Embryonic facial prominence (tissue), 1 donor: ENCODE data around the gene ARHGAP28.
"Not testable (repeated sequence)": the region's sequence is repeated elsewhere in the genome, so short reads cannot be mapped to it uniquely, and the experiment has no call there.

Experiments
- DNase-seq: peaks from one replicate; pipeline ENCODE4 v3.0.0-alpha.2; 2016; ENCODE audit errors: extremely low spot score

ARHGAP28 gene

DNA sequence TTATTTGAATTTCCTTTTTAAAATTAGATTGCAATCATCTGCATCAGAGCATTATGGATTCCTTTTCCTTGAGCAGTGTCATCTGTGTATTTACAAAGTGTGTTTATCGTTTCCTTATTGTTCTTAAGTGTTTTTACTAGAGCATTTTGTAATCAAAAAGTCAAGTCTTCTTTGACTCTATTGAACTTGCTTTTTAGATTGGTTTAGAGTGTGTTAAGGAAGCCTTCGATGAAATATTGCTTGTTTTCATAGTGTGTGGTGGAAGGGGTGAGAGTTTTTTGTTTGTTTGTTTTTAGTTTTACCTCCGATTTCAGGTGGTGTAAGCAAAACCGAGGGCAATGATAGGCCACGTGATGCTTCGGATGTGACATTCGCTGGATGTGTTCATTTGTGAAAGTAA, 45.7 kb downstream of the ARHGAP28 start:
- DNase-seq, result no peak

DNA sequence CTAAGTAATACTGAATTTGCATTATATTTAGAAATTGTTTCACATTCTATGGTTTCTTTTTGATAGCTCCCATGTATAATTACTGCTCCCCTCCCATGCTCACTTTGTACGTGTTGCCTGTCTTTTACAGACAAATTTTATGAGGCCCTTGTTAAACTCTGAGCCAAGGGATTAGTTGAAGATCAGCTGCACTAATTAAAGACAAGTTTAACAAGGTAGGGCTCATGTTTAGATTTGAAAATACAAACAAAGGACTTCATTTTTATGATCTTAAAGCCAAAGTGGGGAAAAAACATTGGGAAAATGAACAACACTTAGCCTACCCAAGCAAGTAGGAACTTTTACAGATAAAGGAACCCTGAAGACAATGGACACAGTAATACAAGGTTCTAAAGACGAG, 46.2 kb downstream of the ARHGAP28 start:
- DNase-seq, result no peak

DNA sequence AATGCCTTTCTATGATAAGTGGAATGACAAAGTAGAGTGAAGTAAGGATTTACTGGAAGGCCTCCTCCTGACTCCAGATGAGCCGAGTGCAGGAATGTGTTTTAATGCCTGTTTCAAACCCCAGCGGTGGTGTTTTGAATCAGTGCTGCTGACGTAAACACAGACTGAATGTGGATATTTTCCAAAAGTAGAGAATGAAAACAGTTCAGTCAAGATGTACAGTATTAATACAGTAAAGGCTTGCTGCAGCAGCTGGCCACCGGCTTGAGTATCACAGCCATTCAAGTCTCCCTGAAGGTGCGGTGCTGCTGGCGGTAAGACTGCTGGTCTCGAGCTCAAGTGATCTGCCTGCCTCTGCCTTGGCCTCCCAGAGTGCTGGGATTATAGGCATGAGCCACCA, 46.7 kb downstream of the ARHGAP28 start:
- DNase-seq, result peak; percentile 70

DNA sequence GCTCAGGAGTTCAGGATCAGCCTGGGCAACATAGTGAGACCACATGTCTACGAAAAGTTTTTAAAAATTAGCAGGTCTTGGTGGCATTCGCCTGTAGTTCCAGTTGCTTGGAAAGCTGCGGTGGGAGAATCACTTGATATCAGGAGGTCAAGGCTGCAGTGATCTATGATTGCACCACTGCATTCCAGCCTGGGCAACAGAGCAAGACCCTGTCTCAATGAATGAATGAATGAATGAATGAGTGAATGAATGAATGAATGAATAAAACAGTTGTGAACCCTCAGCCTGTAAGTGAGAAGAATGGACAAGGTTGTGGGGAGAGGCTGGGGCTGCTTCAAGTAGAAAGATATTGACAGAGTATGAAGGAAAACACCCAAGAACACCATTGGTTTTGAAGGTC, 48.0 kb downstream of the ARHGAP28 start:
- no peak for DNase-seq

DNA sequence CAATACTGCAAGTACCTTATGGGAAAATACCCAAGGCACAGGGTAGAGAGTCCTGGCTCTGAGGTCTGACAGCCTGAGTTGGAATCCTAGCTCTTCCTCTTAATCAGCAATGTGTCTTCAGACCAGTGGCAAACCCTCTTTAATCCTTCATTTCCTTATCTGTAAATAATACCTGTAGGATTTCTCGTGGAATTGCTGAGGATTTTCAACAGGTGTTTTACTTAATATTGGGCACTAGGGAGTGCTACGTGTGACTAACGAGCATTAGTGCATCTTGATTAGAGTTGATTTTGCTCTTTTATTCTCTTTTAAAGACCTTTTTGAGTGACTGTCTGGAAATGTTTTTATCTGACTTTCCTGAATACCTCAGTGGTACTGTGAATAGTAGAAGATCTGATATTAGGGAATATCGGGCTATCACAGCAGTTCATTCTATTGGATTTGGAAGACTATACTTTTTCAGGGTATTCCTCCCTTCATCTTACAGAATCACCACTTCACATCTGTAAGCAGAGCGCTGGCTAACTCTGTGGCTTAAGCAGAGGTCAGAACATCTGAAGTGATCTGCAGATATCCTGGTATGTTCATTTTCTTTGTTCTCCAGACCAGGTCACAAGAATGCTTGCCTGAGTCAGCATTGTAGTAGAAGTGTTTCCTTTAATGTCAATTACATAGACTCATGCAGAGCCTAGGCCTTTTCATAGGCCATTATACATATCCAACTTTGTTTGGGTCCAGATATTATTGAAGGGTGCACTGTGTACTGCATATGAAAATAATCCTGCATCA, 49.1 kb downstream of the ARHGAP28 start:
- DNase-seq, result no peak

DNA sequence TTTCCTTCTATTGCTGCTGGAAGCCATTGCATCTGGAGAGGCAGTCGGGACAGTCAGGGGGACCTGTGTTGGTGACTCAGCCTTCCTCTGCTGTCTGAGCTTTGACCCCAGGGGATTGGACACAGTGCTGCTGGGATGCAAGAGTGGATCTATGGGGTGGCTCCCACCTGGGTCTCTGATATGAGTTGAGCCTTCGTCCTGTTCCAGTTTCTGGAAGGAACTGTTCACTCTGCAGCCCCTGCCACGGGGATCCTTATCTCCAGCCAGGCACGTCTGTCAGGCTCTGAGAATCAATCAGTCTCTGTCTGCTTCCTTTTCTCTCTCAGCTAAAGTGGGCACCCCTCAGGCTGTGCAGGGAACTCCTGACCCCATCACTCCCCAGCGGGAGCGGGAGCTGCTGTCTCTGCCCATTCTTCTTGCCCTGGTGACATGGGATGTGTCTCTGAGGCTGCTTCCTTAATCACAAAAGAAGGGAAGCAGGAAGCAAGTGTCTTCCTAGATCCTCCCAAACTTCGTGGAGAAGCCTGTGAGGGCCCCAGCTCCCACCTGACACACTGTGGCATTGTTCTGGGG, 51.7 kb downstream of the ARHGAP28 start:
- DNase-seq, result no peak

DNA sequence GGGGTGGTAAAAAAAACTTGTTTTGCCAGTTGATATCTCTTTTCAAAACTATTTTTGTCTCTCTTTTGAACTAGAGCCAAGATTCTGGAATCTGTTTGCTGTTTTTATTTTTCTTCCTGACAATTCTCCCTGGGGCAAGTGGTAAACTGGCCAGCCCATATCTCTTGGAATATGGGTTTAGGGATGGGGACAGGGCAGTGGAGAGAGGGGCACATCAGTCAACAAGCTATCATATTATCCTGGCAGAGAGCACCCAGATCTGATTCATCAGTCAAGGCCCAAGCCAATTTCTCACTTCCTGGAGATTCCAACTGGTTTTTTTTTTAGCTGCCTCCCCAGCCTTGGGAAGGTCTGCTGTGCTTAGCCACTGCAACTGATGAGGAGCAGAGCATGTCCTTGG, 52.3 kb downstream of the ARHGAP28 start:
- no peak for DNase-seq

DNA sequence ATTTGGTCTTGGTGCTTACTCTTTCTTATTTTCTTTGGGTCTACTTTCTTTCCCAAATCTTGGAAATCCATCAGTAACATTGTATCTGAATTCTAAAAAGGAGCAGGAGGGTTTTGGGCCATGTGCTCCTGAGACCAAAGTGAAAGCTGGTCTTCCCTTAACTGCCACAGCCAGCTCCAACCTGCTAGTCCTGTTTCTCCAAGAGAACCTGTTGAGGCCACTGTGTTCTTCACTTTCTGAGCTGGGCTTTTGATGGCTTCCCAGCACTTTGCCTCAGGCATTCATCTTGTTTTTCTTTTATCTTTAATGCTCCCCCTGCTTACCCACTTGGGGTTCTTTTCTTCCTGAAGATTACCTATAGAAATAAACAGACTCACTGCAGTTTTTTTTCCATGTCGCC, 53.3 kb downstream of the ARHGAP28 start:
- no peak for DNase-seq

DNA sequence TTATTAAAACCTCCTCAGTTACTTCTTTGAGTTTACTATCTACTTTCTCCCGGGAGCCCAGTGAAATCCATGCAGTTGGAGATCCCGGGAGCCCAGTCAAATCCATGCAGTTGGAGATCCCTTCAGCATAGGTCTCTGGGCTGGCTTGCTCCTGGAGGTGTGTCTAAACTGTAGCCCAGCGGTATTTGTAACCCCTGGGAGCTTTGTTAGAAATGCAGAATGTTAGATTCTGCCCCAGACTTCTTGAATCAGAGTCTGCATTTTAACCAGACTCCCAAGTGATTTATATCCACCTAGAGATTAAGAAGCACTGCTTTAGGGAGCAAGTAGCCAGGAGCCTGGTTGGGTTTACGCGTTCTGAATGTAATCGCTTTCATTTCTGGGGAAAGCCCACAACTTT, 54.5 kb downstream of the ARHGAP28 start:
- no peak for DNase-seq

DNA sequence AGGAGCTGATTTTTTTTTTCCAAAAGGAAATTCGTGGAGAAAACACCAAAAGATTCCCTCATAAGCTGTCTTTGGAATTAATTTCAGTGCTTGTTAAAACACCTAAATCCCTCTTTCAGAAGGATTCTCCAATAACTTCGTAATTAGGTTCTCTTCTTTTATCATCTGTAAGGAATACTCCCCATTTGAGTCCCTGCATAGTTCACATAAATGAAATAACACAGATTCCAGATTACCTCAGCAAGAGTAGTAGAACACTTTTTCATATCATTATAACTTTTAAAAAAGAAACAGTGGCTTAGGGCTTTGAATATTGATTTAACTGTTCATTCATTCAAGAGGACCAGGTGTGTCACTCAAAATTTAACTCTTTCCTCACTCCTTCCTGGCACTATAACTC, 55.5 kb downstream of the ARHGAP28 start:
- DNase-seq, result no peak

DNA sequence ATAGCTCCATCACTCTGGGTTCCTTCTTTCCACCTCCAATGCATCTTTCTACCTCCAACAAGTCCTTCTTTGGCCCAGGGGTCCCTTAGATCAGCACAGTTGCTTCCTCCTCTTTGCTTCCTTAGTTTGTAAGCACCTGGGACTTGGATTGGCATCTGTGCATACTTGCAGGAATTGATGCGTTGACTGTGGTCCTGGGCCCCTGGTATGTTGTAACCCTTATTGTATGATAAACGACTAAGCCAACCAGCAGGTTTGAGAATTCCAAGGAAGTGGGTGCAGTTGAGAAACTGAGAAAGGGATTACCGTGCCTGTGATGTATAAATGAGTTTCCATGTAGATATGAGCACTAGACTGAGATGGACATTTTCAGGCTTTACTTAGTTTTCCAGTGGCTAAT, 55.9 kb downstream of the ARHGAP28 start:
- no peak for DNase-seq

DNA sequence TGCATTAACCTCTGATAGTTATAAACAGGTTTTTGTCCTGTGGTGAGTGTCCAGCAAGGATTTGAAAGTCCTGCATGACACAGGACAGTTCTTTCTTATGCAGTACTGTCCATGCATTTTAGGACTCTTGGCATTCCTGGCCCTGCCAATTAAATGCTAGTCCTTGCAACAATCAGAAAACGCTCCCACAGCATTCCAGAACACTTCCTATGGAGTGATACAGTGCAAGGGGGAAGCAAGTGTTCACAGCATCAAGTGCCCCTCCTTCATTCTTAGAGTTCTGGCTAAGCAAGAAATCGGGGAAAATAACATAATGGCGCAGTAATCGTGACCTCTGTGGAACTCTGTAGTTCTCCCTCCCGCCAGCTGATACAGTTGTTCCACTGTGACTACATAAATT, 62.9 kb downstream of the ARHGAP28 start:
- no peak for DNase-seq

DNA sequence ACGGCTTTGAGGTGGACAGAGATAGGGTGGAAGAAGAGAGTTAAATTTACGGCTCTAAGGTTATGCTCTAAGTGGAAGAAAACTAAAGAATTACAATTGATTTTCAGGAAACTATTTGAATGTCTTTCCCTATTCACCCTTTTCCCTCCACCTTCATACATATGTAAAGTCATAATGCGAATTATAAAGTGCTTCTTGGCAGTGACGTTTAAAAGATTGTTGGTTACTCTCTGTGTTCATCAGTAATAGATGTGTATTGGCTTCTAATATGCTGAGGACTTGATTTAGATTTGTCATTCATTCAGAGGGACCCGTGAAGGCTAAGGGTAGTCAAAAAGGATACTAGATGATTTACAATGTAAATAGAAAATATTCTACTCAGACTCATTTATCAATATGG, 63.9 kb downstream of the ARHGAP28 start:
- no peak for DNase-seq

DNA sequence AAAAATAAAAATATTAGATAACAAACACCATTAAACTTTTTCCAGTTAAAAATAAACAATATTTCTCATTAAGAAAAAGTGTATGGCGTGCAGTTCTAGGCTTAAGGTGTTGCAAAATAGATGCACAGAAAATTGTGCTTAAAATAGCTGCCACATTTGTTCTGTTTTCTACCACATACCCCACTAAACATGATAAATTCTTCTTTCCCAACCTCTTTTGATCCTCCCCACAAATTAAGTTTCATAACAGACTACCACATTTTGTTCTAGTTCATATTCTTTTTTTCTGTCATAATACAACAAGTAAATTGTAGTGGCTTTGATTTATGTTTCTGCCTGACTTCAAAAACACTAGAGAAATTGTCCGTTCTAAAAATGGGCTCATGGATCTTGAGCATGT, 64.5 kb downstream of the ARHGAP28 start:
- no peak for DNase-seq

DNA sequence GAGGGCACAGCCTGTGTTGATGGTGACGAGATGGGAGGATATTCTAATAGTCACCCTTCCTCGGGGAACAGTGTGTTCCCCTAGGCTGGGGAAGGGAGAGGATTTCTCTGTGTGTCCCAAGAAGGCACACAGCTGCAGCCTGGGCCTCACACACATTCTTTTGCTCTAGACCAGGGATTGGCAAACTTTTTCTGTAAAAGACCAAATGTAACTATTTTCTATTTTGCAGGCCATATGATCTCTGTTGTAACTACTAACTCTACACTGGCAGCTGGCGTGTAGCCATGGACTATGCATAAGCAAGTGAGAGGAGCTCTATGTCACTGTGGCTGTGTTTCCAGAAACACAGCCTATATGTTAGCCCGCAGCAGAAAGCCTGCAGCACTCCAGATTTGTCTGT, 65.8 kb downstream of the ARHGAP28 start:
- DNase-seq, result no peak

DNA sequence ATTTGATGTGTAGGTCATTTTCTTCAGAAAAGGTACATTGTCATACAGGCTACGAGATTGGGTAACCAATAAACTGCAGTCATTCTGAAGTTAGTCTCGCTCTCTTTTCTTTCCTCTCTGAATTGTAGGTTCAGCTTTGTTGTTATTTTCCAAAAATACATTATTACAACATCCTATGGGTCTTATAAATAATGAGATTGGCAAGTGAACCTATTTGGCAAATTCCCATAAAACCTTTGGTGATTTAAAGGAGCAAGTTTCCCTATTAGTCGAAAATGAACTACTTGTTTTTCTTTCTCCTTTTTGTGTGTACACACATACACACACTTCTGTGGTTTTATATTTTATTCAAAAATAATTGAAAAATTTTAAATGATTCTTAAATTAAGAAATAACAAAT, 67.0 kb downstream of the ARHGAP28 start:
- DNase-seq, result no peak

DNA sequence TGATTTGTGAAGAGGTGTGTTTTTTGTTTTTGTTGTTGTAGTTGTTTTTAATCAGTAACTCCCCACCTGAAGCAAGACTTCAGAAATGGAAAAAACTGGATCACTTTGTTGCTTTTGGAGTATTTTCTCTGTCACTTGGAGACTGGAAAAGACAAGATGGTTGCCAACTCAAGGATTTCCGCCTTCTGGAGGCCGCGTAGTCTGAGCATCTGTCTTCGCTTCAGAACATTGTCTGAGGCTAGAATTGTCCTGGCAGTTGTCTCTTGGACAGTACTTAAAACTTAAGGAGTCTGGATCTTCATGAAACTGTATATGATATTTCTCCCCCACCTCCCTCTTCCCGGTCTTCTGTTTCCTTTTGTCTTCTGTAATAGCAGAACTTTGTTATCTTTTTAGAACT, 67.7 kb downstream of the ARHGAP28 start:
- DNase-seq, result no peak

DNA sequence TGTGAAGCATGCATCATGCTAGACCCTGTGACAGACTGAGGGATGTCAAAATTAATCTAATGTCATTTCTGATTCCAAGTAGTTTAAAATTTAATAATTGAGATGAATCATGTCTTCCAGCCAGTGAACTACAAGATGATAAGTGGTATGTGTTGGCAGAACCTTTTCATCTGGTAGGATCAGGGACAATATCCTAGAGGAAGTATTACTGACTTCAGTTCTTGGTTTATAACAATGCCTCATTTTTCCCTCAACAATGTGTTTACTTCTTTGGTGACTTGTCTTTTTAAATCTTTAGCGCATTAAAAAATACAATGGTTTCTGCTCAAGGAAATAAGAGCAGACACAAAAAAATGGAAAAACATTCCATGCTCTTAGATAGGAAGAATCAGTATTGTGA, 69.4 kb downstream of the ARHGAP28 start:
- DNase-seq, result no peak

DNA sequence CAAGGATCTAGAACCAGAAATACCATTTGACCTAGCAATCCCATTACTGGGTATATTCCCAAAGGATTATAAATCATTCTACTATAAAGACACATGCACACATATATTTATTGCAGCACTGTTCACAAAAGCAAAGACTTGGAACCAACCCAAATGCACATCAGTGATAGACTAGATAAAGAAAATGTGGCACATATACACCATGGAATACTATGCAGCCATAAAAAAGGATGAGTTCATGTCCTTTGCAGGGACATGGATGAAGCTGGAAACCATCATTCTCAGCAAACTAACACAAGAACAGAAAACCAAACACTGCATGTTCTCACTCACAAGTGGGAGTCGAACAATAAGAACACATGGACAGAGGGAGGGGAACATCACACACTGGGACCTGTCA, 70.8 kb downstream of the ARHGAP28 start:
- DNase-seq, result not testable (repeated sequence)

DNA sequence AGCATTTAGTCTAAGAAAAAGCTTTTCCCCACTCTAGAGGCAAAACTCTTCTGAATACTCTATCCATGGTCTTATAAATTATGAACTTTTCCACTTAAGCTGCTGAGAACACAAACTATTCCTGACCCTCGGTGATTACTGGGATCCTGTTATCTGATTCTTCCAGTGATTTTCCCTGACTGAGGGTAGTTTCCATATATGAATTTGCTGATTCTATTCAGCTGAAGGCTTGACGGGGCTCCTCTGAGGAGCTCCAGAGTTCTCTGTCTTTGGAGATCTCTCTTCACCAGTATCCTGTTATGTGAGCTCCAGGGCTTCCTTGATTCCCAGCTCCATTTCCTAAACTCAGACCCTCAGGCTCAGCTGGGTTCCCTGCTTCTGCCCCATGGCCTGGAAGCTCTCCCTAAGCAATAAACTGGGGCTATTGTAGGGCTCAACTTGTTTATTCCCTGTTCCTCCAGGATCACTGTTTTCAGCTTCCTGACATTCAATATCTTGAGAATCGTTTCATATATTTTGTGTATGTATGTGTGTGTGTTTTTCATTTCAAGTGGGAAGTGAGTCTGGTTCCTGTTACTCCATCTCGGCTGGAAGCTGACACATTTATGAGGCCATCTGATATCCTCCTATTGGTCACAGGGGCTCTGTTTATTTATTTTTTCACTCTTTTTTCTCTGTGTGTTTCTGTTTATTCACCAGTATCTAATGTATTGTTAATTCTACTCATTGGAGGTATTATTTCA, 78.2 kb downstream of the ARHGAP28 start:
- no peak for DNase-seq

DNA sequence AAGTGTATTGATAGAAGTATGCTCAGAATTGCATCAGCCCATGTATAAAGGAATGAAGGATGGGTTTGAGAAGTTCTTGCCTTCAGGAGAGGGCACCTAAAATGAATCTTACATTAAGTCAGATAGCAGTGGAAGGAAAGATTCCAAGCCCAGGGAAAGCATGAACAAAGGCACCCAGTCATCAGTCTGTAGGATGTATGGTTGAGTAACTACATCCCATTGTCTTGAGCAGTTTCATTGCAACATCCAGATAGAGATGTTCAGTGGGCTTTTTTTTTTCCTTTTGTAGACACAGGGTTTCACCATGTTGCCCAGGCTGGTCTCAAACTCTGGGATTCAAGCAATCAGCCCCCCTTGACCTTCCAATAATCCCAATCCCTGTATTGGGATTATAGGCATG, 80.7 kb downstream of the ARHGAP28 start:
- DNase-seq, result no peak

DNA sequence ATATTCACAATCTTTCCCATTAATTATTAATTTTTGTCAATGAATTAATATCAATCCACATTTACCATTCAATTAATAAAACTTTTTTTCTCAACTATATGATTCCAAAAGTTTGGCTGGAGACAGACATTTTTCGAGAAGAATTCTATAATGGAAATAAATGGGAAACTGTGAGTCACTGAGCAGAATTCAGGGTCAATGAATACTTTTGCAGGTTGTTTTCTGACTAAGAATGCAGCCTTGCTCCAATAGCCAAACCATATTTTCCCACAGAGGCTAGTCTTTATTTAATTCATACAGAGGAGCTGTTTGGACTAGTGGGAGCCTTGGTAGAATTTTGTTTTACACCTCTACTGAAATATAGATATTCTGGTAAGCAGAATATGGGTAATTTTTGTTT, 82.3 kb downstream of the ARHGAP28 start:
- no peak for DNase-seq

DNA sequence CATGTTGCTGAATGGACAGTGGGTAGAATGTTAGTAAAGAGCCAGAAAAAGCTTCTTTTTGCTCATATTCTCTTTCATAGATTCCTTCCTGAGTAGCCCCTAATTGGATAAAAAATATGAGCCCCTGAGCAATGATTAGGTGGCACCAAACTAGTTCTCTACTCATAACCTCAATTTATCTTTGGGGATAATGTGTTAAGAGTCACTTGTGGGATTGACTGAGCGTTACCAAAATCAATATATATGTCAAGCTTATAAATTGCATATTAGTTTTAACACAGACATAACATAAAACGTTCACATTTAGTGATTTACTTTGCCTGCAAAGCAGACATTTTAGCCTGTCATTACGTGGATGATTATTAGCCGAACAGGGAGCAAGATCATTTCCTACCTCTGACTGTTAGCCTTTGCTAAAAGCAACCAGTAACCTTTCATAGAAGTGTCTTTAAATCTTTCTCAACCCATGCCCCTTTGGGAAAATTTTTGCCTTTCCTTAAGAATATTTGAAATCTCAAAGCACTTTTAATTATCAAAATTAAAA, 85.4 kb downstream of the ARHGAP28 start:
- no peak for DNase-seq
